IPS-18a (cell line): Measurements from ENCODE around the gene ETS2.

Source experiments
- H3K27ac ChIP-seq: one replicate; pipeline ENCODE4 v1.5.1; 2013; ENCODE audit warnings: low read length
- H3K27me3 ChIP-seq: one replicate; pipeline ENCODE4 v1.6.1; 2013; ENCODE audit warnings: mild to moderate bottlenecking, low read length; ENCODE audit not compliant: control insufficient read depth, insufficient read depth
- H3K36me3 ChIP-seq: one replicate; pipeline ENCODE4 v1.6.1; 2013; ENCODE audit warnings: low read depth, low read length; ENCODE audit not compliant: control insufficient read depth
- H3K4me1 ChIP-seq: one replicate; pipeline ENCODE4 v1.6.1; 2013; ENCODE audit warnings: low read depth, low read length; ENCODE audit not compliant: control insufficient read depth
- H3K4me3 ChIP-seq: one replicate; pipeline ENCODE4 v1.5.1; 2013; ENCODE audit warnings: low read length
- H3K9ac ChIP-seq: one replicate; pipeline ENCODE4 v1.6.1; 2013; ENCODE audit warnings: mild to moderate bottlenecking, low read length, moderate library complexity
- H3K9me3 ChIP-seq: one replicate; pipeline ENCODE4 v1.6.1; 2013; ENCODE audit warnings: low read depth, low read length; ENCODE audit not compliant: control insufficient read depth

Gene ETS2

GRCh38 chr21:38813547-38813946 is 7.8 kb downstream of the ETS2 start:
- Histone ChIP-seq H3K9me3 (no peaks in the 10 kb centered on the region), H3K4me3 (no peak overlapping the region), H3K9ac (no peak overlapping the region), H3K27me3 (no peaks in the 10 kb centered on the region), H3K36me3 (peaks cover 47% of the 10 kb centered on the region), H3K27ac (no peak overlapping the region), H3K4me1 (peaks cover 52% of the 10 kb centered on the region)

- Histone ChIP-seq H3K4me1 (peaks cover 45% of the 10 kb centered on the region), H3K27ac (no peak overlapping the region), H3K4me3 (no peak overlapping the region), H3K9me3 (no peaks in the 10 kb centered on the region), H3K9ac (no peak overlapping the region), H3K27me3 (no peaks in the 10 kb centered on the region), H3K36me3 (peaks cover 55% of the 10 kb centered on the region)
These were observed 8.7 kb downstream of the ETS2 start for GRCh38 chr21:38814126-38815059.

- no peak overlapping the region for H3K4me3 ChIP-seq
- peaks cover 39% of the 10 kb centered on the region for H3K4me1 ChIP-seq
- H3K36me3 ChIP-seq, result peaks cover 61% of the 10 kb centered on the region
- no peaks in the 10 kb centered on the region for H3K9me3 ChIP-seq
- H3K27me3 ChIP-seq, result no peaks in the 10 kb centered on the region
- H3K27ac ChIP-seq, result no peak overlapping the region
- H3K9ac ChIP-seq, result no peak overlapping the region
These were observed 9.3 kb downstream of the ETS2 start for GRCh38 chr21:38815060-38815405.

GRCh38 chr21:38816400-38816977 is 10.8 kb downstream of the ETS2 start:
- Histone ChIP-seq H3K4me3 (no peak overlapping the region), H3K27me3 (no peaks in the 10 kb centered on the region), H3K36me3 (peaks cover 76% of the 10 kb centered on the region), H3K9me3 (no peaks in the 10 kb centered on the region), H3K4me1 (peaks cover 24% of the 10 kb centered on the region), H3K9ac (no peak overlapping the region), H3K27ac (no peak overlapping the region)

- Histone ChIP-seq H3K36me3 (peaks cover 88% of the 10 kb centered on the region), H3K4me1 (peaks cover 18% of the 10 kb centered on the region), H3K27me3 (no peaks in the 10 kb centered on the region), H3K9me3 (no peaks in the 10 kb centered on the region), H3K27ac (no peak overlapping the region), H3K4me3 (no peak overlapping the region), H3K9ac (no peak overlapping the region)
These were observed 11.9 kb downstream of the ETS2 start for GRCh38 chr21:38817371-38818324.

GRCh38 chr21:38818325-38818723 is 12.6 kb downstream of the ETS2 start:
- H3K27me3 ChIP-seq, result no peaks in the 10 kb centered on the region
- peaks cover 90% of the 10 kb centered on the region for H3K36me3 ChIP-seq
- peaks cover 11% of the 10 kb centered on the region for H3K4me1 ChIP-seq
- H3K27ac ChIP-seq, result no peak overlapping the region
- H3K9ac ChIP-seq, result no peak overlapping the region
- no peak overlapping the region for H3K4me3 ChIP-seq
- H3K9me3 ChIP-seq, result no peaks in the 10 kb centered on the region

- peaks cover 4% of the 10 kb centered on the region for H3K4me1 ChIP-seq
- no peaks in the 10 kb centered on the region for H3K9me3 ChIP-seq
- H3K9ac ChIP-seq, result no peak overlapping the region
- H3K27ac ChIP-seq, result no peak overlapping the region
- no peak overlapping the region for H3K4me3 ChIP-seq
- H3K36me3 ChIP-seq, result peaks cover 93% of the 10 kb centered on the region
- H3K27me3 ChIP-seq, result no peaks in the 10 kb centered on the region
These were observed 13.5 kb downstream of the ETS2 start for GRCh38 chr21:38819051-38819718.

- Histone ChIP-seq H3K4me1 (no peaks in the 10 kb centered on the region), H3K27ac (no peak overlapping the region), H3K36me3 (peaks cover 92% of the 10 kb centered on the region), H3K9me3 (no peaks in the 10 kb centered on the region), H3K27me3 (no peaks in the 10 kb centered on the region), H3K9ac (no peak overlapping the region), H3K4me3 (no peak overlapping the region)
These were observed 14.0 kb downstream of the ETS2 start for GRCh38 chr21:38819719-38820159.

GRCh38 chr21:38820471-38821239 is 14.9 kb downstream of the ETS2 start:
- no peaks in the 10 kb centered on the region for H3K4me1 ChIP-seq
- H3K27ac ChIP-seq, result no peak overlapping the region

GRCh38 chr21:38821248-38821647 is 15.5 kb downstream of the ETS2 start:
- Histone ChIP-seq H3K27ac (no peak overlapping the region), H3K36me3 (peaks cover 82% of the 10 kb centered on the region)

More at GRCh38 chr21:38820471-38821239, 14.9 kb downstream of the ETS2 start:
- H3K9me3 ChIP-seq, result no peaks in the 10 kb centered on the region
- no peak overlapping the region for H3K9ac ChIP-seq
- no peak overlapping the region for H3K4me3 ChIP-seq
- H3K36me3 ChIP-seq, result peaks cover 85% of the 10 kb centered on the region
- H3K27me3 ChIP-seq, result no peaks in the 10 kb centered on the region

More at GRCh38 chr21:38821248-38821647, 15.5 kb downstream of the ETS2 start:
- no peak overlapping the region for H3K9ac ChIP-seq
- H3K9me3 ChIP-seq, result no peaks in the 10 kb centered on the region
- H3K27me3 ChIP-seq, result no peaks in the 10 kb centered on the region
- H3K4me3 ChIP-seq, result no peak overlapping the region
- H3K4me1 ChIP-seq, result no peaks in the 10 kb centered on the region
